IPS-18c (cell line): ENCODE results near the gene DPEP2NB.
"Not testable (repeated sequence)": the region's sequence is repeated elsewhere in the genome, so short reads cannot be mapped to it uniquely, and the experiment has no call there.

Source experiments
- H3K4me3 ChIP-seq: 2 replicates; pipeline ENCODE4 v1.7.0; 2013; ENCODE audit warnings: low read depth, mild to moderate bottlenecking, low read length, moderate library complexity; ENCODE audit not compliant: insufficient read depth
- H3K9me3 ChIP-seq: one replicate; pipeline ENCODE4 v1.6.1; 2013; ENCODE audit warnings: mild to moderate bottlenecking, low read length, moderate library complexity; ENCODE audit not compliant: control insufficient read depth, insufficient read depth

DPEP2NB gene

DNA sequence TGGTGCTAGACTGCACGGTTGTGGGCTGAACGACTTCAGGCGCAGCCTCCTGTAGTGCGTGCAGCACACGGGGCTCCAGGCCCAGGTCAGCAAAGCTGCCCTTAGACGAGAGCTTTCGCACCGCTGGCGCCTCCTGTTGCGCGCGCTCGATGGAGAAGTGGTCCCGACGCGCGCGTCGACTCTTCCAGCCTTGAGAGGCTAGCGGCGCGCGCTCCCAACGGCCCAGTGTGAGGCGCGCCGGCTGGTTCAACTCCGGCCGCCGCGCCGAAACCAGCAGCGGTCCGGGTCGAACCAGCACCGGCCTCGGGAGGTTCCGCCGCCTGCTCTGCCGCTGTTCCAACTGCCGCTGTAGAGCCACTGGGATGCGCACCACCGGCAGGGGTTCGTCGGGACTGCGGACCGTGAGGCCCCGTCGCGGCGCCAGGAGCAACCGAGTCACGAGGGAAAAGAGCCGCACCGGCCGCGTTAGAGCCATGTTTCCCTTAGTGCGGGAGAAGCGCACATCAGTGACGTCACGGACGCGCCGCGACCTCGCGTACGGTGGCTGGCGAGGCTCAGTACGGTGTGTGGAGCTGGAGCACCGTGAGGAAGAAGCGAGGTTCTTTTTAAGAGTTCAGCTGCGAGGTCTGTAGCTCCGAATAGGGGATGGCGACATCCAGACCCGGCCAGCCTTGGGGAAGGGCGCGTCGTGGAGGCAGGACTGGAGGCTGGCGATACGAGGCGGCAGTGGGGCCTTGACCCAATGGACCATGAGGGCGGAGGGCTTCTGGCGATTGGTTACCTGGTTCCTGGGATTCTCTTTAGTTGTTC is 7.2 kb upstream of the DPEP2NB start, which contains the start of the genes DDX28 and DUS2:
DDX28 (minus strand) TSS at position 505 of the 810 bp plus-strand sequence; CDS start at position 475, 30 bp downstream.
DUS2 (plus strand) TSS at position 557 of the 810 bp plus-strand sequence. CDS start 14,740 bp downstream, outside the sequence.
- Histone ChIP-seq H3K4me3 (peak within 1 kb of the TSS; percentile 94), H3K9me3 (no peaks in the 10 kb centered on the region)

DNA sequence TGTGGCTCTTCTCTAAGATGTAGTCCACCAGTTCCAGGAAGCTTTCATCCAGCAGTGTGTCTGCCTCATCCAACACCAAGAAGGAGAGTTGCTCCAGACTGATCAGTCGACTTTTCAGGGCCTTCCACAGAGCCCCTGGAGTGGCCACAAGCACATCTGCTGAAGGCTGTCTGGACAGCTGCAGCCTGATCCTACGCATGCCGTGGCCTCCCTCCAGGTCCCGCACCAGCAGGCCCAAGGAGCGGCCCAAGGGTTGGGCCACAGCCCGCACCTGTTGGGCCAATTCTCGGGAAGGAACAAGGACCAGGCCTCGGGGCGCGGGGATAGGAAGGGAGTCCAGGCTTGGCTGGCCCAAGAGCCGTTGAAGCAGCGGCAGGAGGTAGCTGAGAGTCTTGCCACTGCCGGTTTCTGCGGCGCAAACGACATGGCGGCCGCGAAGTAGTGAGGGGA is 6.6 kb upstream of the DPEP2NB start:
- Histone ChIP-seq H3K9me3 (no peaks in the 10 kb centered on the region), H3K4me3 (peak overlapping the region; percentile 94)

DNA sequence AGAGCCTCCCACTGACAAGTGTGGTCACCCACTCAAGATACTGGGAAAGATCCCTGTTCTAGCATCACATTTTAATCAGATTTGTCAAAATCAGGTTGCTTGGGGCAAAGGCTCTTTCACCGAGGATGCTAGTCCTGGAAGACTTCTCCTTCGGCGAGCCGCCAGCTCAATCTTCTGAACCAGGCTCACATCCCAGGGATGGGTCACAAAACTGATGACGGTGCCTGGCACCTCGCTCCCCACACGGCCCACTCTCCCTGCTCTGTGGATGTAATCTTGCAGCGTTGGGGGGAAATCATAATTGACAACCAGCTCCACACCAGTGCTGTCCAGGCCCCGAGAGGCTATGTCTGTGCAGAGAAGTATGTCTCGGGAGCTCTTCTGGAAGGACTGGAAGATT is 5.8 kb upstream of the DPEP2NB start:
- no peaks in the 10 kb centered on the region for H3K9me3 ChIP-seq
- peak overlapping the region; percentile 94; the same call in 1 of the 2 replicates for H3K4me3 ChIP-seq

DNA sequence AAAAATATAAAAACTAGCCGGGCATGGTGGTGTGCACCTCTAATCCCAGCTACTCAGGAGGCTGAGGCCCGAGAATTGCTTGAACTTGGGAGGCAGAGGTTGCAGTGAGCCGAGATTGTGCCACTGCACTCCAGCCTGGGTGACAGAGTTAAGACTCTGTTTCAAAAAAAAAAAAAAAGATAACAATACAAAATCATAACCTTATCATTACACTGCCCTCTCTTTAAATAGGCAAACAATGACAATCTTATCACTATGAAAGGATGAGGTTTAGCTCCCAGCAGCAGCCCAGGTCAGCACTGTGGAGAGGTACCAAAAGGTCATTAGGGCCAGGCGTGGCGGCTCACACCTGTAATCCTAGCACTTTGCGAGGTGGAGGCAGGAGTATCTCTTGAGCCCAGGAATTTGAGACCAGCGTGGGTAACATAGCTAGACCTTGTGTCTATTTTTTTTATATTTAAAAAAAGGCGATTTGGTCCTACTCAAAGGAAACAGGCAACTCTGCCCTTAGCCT is 3.5 kb upstream of the DPEP2NB start:
- no peaks in the 10 kb centered on the region for H3K9me3 ChIP-seq
- H3K4me3 ChIP-seq: no peak overlapping the region

DNA sequence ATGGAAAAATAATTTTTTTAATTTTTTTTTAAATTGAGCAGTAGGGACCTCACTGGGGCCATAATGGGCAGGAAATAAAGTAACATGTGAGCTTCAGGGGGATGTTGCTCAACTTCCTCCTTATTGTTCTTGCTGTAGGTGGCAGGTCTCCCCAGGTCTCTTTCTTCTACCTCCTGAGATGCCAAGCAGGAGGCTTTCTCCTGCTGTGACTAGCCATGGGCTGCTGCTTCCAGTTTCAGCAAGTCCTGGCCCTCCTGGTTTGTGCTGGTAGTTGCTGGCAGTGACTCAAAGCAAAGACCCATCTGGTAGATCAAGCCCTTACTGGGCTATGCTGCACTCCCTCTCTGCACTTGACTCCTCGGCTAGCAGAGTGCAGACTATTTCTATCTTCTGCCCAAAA is 2.3 kb downstream of the DPEP2NB start:
- H3K4me3 ChIP-seq: no peak overlapping the region
- H3K9me3 ChIP-seq: peaks cover 2% of the 10 kb centered on the region

DNA sequence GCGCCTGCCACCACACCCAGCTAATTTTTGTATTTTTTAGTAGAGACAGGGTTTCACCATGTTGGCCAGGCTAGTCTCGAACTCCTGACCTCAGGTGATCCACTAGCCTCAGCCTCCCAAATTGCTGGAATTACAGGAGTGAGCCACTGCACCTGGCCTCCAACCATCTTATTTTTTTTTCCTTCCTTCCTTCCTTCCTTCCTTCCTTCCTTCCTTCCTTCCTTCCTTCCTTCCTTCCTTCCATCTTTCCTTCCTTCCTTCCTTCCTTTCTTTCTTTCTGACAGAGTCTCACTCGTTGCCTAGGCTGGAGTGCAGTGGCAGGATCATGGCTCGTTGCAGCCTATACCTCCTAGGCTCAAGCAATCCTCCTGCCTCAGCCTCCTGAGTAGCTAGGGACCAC is 5.8 kb downstream of the DPEP2NB start:
- H3K4me3 ChIP-seq, H3K9me3 ChIP-seq: not testable (repeated sequence)

DNA sequence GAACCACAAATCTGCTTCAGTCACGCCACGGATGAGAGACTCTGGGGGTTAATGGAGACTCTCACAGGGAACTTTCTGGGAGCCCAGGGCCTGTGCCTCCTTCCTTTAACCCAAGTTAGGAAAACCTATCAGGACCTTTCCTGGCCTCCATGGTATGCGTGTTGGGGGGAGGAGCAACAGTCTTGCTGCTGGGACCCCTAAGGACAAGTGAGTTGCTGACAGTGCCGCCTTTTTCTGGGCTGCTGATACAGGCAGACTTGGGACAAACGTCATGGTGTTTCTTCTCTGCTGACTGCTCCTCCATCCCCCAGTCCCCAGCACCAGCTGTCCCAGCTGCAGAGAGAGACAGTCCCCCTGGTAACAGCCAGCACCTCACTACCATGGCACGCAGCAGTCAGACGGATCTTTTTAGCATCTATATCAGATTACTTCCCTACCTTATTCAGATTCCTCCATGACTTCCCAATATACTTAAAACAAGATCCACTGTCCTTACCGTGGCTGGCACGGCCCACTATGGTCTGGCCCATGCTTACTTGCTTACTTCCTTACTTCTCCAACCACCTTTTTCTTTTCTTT is 6.5 kb downstream of the DPEP2NB start:
- H3K4me3 ChIP-seq: no peak overlapping the region
- H3K9me3 ChIP-seq: peaks cover 2% of the 10 kb centered on the region

DNA sequence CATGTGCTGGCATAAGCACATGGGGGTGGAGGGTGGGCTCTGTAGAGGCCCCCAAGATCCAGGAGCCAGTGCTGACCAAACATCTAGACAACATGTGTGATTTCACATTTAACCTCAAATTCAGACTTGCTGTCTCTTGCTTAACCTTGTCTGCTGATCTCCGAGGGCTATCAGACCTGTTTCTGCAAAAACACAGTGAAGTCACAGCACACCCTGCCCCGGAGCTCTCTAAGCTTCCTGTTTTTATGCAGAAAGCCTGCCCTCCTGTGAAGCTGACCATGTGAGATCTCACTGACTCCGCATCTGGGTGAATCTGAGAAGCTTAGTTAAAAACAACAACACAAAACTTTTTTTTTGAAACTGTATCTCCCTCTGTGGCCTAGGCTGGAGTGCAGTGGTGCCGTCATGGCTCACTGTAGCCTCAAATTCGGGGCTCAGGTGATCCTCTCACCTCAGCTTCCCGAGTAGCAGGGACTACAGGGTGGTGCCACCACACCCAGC is 9.9 kb downstream of the DPEP2NB start:
- H3K4me3 ChIP-seq: no peak overlapping the region; the same call in 1 of the 2 replicates

DNA sequence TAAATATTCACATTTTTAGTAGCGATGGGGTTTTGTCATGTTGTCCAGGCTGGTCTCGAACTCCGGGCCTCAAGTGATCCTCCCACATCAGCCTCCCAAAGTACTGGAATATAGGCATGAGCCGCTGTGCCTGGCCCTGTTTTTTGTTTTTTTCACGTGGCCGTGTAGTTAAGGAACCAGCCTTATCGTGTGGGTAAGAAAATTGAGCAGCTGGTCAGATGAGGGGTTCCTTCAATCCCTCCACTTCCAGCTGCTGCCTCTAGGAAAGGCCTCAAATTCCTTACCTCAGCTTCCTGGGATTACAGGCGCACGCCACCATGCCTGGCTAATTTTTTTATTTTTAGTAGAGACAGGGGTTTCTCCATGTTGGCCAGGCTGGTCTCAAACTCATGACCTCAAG is 10.5 kb downstream of the DPEP2NB start:
- Histone ChIP-seq H3K9me3 (peaks cover under 1% of the 10 kb centered on the region), H3K4me3 (no peak overlapping the region)

More for the DNA sequence above, 9.9 kb downstream of the DPEP2NB start:
- peaks cover 2% of the 10 kb centered on the region for H3K9me3 ChIP-seq

DNA sequence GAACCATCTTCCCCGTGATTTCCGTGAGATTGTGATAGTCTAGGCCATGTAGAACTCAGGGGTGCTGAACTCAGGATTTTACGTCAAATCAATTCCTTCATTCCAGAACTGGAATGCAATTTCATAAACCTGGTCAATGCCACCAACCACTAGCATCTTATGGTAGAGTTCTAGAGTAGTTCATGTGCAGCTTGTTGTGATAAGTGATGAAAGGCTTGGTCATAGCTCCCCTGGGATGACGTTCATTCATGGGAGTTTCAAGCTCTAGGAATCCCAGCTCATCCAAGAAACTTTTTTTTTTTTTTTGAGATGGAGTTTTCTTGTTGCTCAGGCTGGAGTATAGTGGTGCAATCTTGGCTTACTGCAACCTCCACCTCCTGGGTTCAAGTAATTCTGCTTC is 12.7 kb downstream of the DPEP2NB start:
- Histone ChIP-seq H3K4me3 (no peak overlapping the region), H3K9me3 (no peaks in the 10 kb centered on the region)

DNA sequence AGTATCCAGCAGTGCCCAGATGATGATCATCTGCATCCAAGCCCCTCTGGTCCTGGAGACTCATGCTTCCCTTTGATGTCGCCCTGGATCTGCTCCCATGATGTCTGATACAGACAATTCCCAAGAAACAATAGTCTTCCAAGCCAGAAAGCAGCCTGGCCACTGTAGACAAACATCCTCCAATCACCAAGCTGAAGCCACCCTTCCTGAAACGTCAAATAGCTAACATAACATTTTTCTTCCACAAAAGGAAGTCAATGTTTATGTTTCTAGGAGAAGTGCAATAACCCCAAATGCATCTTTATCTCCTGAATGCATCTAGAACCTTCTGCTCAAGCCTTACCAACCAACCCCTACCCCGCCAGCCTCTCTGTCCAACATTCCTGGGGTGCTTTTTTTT is 15.3 kb downstream of the DPEP2NB start:
- no peaks in the 10 kb centered on the region for H3K9me3 ChIP-seq
- H3K4me3 ChIP-seq: no peak overlapping the region

DNA sequence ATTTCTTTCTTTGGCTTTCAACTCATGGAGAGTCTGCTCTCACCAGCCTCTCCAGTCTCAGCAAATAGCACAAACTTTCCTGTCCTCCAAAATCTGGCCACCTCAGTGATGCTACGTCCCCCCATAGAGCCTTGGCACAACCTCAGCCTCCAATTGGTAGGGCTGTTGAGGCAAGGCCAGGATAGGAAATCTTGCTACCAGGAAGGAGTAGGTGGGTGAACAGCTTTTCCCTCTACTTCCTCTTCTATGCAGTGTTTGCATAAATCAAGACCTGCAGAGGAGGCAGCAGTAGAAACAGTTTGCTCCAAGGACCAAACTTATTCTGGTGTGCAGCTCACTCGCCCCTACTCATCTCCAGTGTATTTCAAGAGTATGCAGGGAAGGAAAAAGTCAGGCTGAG is 15.7 kb downstream of the DPEP2NB start:
- no peak overlapping the region for H3K4me3 ChIP-seq
- H3K9me3 ChIP-seq: no peaks in the 10 kb centered on the region

DNA sequence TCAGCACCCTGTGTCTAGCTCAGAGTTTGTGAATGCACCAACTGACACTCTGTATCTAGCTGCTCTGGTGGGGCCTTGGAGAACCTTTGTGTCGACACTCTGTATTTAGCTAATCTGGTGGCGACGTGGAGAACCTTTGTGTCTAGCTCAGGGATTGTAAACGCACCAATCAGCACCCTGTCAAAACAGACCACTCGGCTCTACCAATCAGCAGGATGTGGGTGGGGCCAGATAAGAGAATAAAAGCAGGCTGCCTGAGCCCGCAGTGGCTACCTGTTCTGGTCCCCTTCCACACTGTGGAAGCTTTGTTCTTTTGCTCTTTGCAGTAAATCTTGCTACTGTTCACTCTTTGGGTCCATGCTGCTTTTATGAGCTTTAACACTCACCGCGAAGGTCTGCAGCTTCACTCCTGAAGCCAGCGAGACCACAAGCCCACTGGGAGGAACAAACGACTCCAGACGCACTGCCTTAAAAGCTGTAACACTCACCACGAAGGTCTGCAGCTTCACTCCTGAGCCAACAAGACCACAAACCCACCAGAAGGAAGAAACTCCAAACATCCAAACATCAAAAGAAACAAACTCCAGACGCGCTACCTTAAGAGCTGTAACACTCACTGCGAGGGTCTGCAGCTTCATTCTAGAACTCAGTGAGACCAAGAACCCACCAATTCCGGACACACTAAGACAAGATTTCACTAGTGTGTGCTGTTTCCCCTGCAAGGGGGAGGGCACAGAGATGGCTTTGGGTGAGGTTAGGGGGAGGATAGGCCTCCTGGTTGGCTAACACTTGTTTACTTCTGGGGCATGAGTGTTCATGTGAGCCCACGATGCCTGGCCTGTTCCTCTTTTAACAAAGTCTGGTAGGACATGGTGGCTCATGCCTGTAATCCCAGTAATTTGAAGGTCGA is 16.7 kb downstream of the DPEP2NB start, which contains the start of gene DPEP2:
DPEP2 (minus strand) TSS at position 706 of the 910 bp plus-strand sequence. CDS start 6,272 bp downstream, outside the sequence.
- not testable (repeated sequence) for H3K9me3 ChIP-seq, H3K4me3 ChIP-seq

DNA sequence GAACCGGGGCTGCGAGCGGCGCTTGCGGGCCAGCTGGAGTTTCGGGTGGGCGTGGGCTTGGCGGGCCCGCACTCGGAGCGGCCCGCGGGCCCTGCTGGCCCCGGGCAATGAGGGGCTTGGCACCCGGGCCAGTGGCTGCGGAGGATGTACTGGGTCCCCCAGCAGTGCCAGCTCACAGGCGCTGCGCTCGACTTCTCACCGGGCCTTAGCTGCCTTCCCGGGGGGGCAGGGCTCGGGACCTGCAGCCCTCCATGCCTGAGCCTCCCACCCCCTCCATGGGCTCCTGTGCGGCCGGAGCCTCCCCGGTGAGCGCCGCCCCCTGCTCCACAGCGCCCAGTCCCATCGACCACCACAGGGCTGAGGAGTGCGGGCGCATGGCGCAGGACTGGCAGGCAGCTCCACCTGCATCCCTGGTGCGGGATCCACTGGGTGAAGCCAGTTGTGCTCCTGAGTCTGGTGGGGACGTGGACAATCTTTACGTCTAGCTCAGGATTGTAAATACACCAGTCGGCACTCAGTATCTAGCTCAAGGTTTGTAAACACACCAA is 17.4 kb downstream of the DPEP2NB start:
- H3K4me3 ChIP-seq, H3K9me3 ChIP-seq: not testable (repeated sequence)

DNA sequence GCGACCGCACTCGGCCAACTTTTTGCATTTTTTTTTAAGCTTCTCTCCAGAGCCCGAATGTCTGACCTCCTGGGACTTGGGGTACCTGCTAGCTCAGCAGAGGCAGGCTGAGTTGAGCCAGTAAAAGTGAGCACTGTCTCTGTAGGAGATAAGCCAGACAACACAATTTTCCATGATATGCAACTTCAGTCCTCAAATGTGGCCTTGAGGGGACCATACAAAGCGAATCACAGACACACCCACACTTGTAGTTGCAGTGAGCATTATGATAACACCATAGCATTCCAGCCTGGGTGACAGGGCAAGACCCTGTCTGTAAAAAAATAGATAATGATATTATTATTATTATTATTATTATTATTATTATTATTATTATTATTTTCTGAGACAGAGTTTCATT is 19.0 kb downstream of the DPEP2NB start:
- no peak overlapping the region for H3K4me3 ChIP-seq
- no peaks in the 10 kb centered on the region for H3K9me3 ChIP-seq

DNA sequence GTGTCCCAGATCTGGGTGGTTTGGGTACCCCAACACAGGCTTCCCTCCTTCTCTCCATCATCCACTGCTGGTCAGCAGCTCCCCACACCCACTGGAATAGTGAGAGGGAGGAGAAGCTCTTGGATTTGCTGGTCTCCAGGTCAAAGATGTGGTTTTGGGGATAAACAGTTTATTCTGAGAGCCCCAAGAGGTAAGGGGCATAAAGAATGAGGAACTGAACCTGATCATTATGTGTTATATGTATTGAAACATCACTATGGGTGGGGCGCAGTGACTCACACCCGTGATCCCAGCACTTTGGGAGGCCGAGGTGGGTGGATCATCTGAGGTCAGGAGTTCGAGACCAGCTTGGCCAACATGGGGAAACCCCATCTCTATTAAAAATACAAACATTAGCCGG is 20.3 kb downstream of the DPEP2NB start:
- no peak overlapping the region for H3K4me3 ChIP-seq
- no peaks in the 10 kb centered on the region for H3K9me3 ChIP-seq

DNA sequence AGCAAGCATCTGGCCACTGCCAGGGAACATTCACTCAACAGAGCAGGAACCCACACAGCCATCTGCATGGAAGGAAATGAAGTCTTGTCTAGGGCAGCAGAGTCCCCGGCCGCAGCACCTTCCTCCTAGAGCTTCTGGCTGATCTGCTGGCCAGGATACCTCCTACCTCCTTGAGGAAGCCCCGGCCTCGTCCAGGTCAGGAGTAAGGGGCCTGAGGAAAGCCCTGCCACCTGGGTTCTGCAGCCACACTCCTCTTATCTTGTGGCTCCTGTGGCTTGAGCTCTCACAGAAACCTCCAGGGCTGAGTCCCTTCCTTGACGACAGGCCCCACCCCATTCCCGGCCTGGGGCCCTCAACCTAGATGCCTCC is 21.7 kb downstream of the DPEP2NB start:
- not testable (repeated sequence) for H3K4me3 ChIP-seq, H3K9me3 ChIP-seq
